Hypothalamus (tissue), 51 donors: ENCODE results near the gene RAP1GAP.

Experiments
- DNase-seq, 51 donors: peaks; one replicate each; lab custom pipeline; 2025; lab: John Stamatoyannopoulos, UW

The RAP1GAP gene

GRCh38 chr1:21598904-21599303 is 70.3 kb downstream of the RAP1GAP start:
- no peak for DNase-seq

- DNase-seq, result no peak
Observed at GRCh38 chr1:21598417-21598816, 70.7 kb downstream of the RAP1GAP start.

GRCh38 chr1:21597753-21598152 is 71.4 kb downstream of the RAP1GAP start:
- DNase-seq, result no peak

- DNase-seq, result no peak
Observed at GRCh38 chr1:21596628-21597027, 72.5 kb downstream of the RAP1GAP start.

GRCh38 chr1:21596174-21596573 is 73.0 kb downstream of the RAP1GAP start:
- no peak for DNase-seq

DNA sequence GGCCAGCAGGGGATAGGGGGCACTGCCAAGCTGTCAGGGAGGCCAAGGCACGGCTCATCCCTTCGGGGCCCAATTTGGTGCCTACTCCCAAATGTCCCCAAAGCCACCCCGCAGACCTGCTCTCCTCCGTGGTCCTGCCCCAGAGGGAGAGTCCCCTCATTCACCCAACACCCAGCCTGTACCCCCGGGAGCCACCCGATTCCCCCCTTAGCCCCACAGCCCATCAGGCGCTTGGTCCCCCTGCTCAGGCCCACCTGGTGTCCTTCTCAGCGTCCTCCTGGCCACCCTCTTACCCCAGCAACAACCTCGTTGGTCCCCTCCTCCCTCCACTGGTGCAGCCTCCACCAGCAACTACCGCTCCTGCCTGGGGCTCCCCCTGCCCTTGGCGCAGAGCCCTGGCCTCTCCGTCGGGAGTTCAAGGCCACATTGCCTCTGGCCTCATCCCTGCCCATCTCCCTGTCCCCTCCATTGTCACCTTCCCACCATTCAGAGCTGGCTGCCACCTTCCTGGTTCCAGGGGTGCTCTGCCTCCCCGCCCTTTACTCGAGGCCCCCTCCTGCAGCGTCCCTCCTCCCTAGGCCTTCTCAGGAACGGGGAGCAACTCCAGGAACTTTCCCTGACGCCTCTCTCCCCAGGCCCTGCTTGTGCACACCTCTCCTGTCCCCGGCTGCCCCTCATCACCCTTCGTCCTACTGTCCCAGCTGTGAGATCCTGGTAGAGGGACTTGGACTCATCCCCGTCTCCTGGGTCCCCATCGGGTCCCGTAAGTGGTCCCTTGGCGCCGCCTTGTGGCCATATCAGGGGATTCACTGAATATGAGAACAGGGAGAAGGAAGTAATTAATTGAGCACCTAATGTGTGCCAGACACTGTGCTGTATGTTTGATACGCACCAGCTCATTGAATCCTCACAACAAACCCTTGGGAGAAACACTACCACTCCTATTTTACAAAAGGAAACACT is 73.9 kb downstream of the RAP1GAP start:
- DNase-seq, result peak in 22 of 51 donors; percentile 2 to 57 (median 24)

- no peak for DNase-seq
Observed at GRCh38 chr1:21594501-21594900, 74.7 kb downstream of the RAP1GAP start.

DNA sequence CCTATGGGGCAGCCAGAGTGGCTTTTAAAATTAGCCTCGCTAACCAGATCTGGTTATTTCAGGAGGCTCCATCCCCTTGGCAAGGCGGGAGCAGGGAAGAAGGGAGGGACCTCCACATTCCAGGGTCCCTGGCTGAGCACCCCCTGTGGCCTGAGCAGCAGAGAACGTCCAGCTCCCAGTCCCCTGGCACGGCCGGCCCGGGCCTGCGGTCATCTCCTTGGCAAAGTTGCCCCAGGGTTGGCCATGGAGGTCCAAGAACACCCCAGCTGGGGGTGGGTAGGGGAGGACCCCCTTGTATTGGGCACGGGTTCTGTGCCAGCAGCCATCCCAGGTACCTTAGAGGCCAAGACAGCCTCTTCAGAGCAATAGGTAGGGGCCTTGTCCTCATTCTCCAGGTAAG is 75.9 kb downstream of the RAP1GAP start:
- DNase-seq, result no peak

- no peak for DNase-seq
Observed at GRCh38 chr1:21592086-21592865, 76.9 kb downstream of the RAP1GAP start.

- no peak for DNase-seq
Observed at GRCh38 chr1:21590934-21591333, 78.2 kb downstream of the RAP1GAP start.

GRCh38 chr1:21590126-21590880 is 78.9 kb downstream of the RAP1GAP start:
- peak in 9 of 51 donors; percentile 1 to 45 (median 13) for DNase-seq

DNA sequence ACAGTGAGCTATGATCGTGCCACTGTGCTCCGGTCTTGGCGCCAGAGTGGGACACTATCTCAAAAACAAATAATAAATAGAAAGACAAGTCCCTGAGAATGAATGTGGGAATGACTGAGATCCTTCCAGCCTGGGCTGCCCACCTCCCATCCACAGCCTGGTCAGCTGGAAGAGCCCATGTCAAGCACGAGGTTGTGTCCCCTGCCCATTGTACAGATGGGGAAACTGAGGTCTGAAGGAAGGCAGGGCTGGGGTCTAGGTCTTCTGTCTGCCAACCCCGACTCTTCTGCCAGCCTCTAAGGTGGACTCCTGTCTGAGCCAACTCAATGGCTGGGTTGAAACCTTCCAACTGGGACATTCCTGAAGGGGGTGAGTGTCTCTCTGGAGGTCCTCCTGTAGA is 79.5 kb downstream of the RAP1GAP start:
- no peak for DNase-seq

DNA sequence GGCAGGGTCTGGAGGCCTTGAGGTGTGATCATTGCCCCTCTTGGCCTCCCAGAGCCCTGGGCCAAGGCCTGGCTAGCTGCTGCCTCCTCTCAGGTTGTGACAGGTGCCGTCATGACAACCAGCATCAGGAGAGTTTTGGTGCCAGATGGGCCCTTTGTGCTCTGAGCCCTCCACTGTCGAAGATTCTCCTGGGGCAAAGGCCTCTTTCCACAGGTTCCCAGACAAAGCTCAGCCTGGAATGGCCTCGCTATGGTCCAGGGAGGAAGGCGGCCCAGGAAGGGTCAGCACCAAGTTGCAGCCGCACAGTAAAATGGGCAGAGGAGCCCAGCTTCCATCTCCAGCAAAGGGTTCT is 81.6 kb downstream of the RAP1GAP start:
- DNase-seq, result no peak

- peak in 3 of 51 donors; percentile 15 to 34 (median 18) for DNase-seq
Observed at GRCh38 chr1:21586846-21587601, 82.1 kb downstream of the RAP1GAP start.

DNA sequence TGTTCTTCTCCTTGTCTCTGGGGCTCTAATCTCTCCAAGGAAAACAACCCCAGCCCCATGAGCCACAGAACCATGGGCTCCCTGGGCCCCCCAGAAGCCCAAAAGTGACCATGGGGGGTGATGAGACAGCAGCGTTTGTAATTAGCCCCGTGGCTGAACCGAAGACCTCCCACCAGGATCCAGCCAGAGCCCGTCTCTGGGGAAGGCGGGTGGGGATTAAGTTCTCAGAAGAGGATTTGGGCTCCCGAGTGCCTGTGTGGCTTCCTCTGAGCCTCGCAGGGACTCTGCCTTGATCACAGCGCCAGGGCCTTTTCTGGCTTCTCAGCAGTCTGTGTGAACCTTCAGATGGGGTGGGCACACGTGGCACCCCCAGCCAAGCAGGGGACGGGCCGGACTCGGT is 82.9 kb downstream of the RAP1GAP start:
- no peak for DNase-seq

- no peak for DNase-seq
Observed at GRCh38 chr1:21585037-21585436, 84.1 kb downstream of the RAP1GAP start.

DNA sequence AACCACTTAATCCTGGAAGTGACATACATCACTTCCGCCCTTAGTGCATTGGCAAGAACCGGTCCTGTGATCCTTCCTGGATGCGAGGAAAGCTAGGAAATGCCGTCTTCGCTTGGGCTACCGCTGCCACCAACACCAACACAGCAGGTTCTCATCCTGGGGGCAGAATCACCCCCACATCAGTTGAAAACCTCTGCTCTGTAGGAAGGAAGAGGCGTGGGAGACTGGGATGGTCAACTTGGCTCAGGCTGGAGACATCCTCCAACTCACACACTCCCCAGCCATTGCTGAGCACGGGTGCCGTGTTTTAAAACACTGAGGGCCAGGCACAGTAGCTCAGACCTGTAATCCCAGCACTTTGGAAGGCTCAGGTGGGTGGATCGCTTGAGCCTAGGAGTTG is 85.1 kb downstream of the RAP1GAP start:
- no peak for DNase-seq

- DNase-seq, result no peak
Observed at GRCh38 chr1:21579791-21580190, 89.4 kb downstream of the RAP1GAP start.

GRCh38 chr1:21577933-21578332 is 91.2 kb downstream of the RAP1GAP start:
- DNase-seq, result no peak

DNA sequence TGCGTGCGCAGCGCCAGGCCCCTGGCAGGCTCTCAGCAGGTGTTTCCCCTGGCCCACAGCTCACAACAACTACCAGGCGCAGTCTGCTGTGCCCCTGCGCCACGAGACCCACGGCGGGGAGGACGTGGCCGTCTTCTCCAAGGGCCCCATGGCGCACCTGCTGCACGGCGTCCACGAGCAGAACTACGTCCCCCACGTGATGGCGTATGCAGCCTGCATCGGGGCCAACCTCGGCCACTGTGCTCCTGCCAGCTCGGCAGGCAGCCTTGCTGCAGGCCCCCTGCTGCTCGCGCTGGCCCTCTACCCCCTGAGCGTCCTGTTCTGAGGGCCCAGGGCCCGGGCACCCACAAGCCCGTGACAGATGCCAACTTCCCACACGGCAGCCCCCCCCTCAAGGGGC is 91.8 kb downstream of the RAP1GAP start:
- DNase-seq, result peak in 2 of 51 donors; percentile 14 to 21
